Hepatocyte (in vitro differentiated cells): ENCODE data around the gene CDK6. TPM values are rescaled to one million over a fixed set of nuclear protein-coding genes. Genes with fewer than 3 reads are reported as not detected.

Experiments
- DNase-seq: peaks from one replicate; pipeline ENCODE4 v3.0.0-alpha.2; 2016; ENCODE audit warnings: low spot score
- H2AFZ ChIP-seq: fragments of 200-600 bp; sonication (generic); 2 replicates; pipeline ENCODE4 v1.6.0; 2016; ENCODE audit warnings: antibody characterized with exemption, mild to moderate bottlenecking
- H3K27ac ChIP-seq: fragments of 200-600 bp; sonication (generic); 2 replicates; pipeline ENCODE4 v1.5.1; 2016; ENCODE audit warnings: mild to moderate bottlenecking
- H3K27me3 ChIP-seq: fragments of 200-600 bp; sonication (generic); 2 replicates; pipeline ENCODE4 v1.6.1; 2016
- H3K36me3 ChIP-seq: fragments of 200-600 bp; sonication (generic); replicated peaks from 2 replicates; pipeline ENCODE4 v1.5.1; 2016; ENCODE audit warnings: low read depth; ENCODE audit not compliant: insufficient read depth
- H3K4me1 ChIP-seq: fragments of 200-600 bp; sonication (generic); 2 replicates; pipeline ENCODE4 v1.5.1; 2016; ENCODE audit warnings: mild to moderate bottlenecking, moderate library complexity; ENCODE audit not compliant: insufficient read depth
- H3K4me2 ChIP-seq: fragments of 200-600 bp; sonication (generic); 2 replicates; pipeline ENCODE4 v1.6.0; 2016
- H3K4me3 ChIP-seq: fragments of 200-600 bp; sonication (generic); 2 replicates; pipeline ENCODE4 v1.5.1; 2016; ENCODE audit warnings: mild to moderate bottlenecking
- H3K79me2 ChIP-seq: fragments of 200-600 bp; sonication (generic); 2 replicates; pipeline ENCODE4 v1.6.0; 2017; ENCODE audit warnings: mild to moderate bottlenecking
- H3K9me2 ChIP-seq: fragments of 200-600 bp; sonication (generic); replicated peaks from 2 replicates; pipeline ENCODE4 v1.6.0; 2017; ENCODE audit warnings: mild to moderate bottlenecking; ENCODE audit not compliant: insufficient read depth
- H3K9me3 ChIP-seq: fragments of 200-600 bp; sonication (generic); 2 replicates; pipeline ENCODE4 v1.5.1; 2016; ENCODE audit warnings: low read depth, mild to moderate bottlenecking
- H4K20me1 ChIP-seq: fragments of 200-600 bp; sonication (generic); 2 replicates; pipeline ENCODE4 v1.6.0; 2016; ENCODE audit warnings: mild to moderate bottlenecking; ENCODE audit not compliant: insufficient read depth, poor library complexity, severe bottlenecking
- EZH2 ChIP-seq: fragments of 200-600 bp; sonication (generic); IDR thresholded peaks from 2 replicates; pipeline ENCODE4 v1.6.1; 2016; ENCODE audit warnings: antibody characterized with exemption, mild to moderate bottlenecking, borderline replicate concordance
- EZH2phosphoT487 ChIP-seq: fragments of 200-600 bp; sonication (generic); IDR thresholded peaks from one replicate; pipeline ENCODE4 v1.6.1; 2018; ENCODE audit warnings: antibody characterized with exemption, mild to moderate bottlenecking, low read depth, moderate library complexity; ENCODE audit not compliant: unreplicated experiment, severe bottlenecking
- WGBS: methylation state at CpG from one replicate; pipeline ENCODE4 v1.1.6; 2016; ENCODE audit warnings: low lambda C conversion rate; ENCODE audit errors: missing lambda C conversion rate; 5-methylcytosine and 5-hydroxymethylcytosine counted together
- polyA plus RNA-seq: library from polyadenylated mRNA; unstranded; fragments of >200 nt; fragmentation: Nextera tagmentation; extraction: Ambion mirVana; gene quantifications from 2 replicates; pipeline ENCODE4 v1.2.1, GENCODE V29; 2016
- total RNA-seq: library from RNA; depleted of rRNA; stranded (reverse); fragments of >200 nt; gene quantifications from 2 replicates; pipeline ENCODE4 v1.2.3, GENCODE V29; 2014
- TF ChIP-seq, protein P1 (sequence below): fragments of 200-600 bp; sonication (generic); IDR thresholded peaks from 2 replicates; pipeline ENCODE4 v1.5.1; 2016; ENCODE audit warnings: antibody characterized with exemption, mild to moderate bottlenecking; ENCODE audit not compliant: poor library complexity

Gene CDK6
- total and polyA plus RNA-seq, 2 experiments from 2014 or later: 18.7 to 64.5 TPM

DNA sequence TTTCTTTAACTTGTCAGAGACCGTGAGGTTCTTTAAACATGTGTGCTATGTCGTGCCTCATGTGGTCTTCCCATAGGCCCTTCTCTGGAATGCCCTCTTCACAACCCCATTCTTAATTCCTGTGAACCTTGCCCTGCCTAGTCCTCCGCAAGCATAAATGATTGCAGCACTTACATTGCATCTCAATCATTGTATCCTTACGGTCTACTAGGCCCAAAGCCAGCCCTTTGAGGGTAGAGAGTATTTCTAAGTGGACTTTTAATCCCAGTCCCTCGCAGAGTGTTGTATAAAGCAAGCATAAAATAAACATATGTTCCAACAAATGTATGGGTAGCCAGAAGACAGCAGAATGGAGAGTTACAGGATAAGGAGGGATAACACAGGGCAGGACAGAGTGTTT is 154.0 kb downstream of the CDK6 start:
- Histone ChIP-seq H3K9me3 (no peaks in the 10 kb centered on the region), H2AFZ (no peak overlapping the region), H3K4me1 (peaks cover 29% of the 10 kb centered on the region), H3K27me3 (no peaks in the 10 kb centered on the region), H3K4me3 (no peak overlapping the region), H3K4me2 (no peak overlapping the region), H3K79me2 (peaks cover 34% of the 10 kb centered on the region), H3K27ac (peak overlapping the region; percentile 68), H3K36me3 (no peaks in the 10 kb centered on the region), H4K20me1 (no peaks in the 10 kb centered on the region), H3K9me2 (no peaks in the 10 kb centered on the region)
- WGBS: 53% methylated on average over 5 of the region's 5 CpGs
- no peak for TF ChIP-seq EZH2phosphoT487
- TF ChIP-seq, protein P1, sequence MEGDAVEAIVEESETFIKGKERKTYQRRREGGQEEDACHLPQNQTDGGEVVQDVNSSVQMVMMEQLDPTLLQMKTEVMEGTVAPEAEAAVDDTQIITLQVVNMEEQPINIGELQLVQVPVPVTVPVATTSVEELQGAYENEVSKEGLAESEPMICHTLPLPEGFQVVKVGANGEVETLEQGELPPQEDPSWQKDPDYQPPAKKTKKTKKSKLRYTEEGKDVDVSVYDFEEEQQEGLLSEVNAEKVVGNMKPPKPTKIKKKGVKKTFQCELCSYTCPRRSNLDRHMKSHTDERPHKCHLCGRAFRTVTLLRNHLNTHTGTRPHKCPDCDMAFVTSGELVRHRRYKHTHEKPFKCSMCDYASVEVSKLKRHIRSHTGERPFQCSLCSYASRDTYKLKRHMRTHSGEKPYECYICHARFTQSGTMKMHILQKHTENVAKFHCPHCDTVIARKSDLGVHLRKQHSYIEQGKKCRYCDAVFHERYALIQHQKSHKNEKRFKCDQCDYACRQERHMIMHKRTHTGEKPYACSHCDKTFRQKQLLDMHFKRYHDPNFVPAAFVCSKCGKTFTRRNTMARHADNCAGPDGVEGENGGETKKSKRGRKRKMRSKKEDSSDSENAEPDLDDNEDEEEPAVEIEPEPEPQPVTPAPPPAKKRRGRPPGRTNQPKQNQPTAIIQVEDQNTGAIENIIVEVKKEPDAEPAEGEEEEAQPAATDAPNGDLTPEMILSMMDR: no peak
- TF ChIP-seq EZH2: no peak
- no peak for DNase-seq

DNA sequence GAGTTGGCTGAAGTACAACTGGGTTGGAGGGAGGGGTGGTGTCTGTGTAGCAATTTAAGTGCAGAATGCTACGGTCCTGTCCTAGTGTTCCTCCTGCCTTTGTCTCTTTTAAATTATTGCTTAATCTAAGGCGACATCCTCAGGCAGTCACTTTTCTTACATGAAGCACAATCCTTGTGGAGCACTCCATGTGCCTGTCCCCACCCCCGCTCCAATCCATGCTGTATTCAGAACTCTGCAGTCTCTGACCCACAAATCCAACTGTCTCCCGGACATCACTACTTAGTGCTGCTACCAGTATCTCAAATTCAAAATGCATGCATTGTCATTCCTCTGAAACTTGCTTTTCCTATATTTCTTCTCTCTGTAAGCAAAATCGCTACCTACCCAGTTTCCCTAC is 154.7 kb downstream of the CDK6 start:
- DNase-seq: no peak
- Histone ChIP-seq H3K4me1 (peaks cover 29% of the 10 kb centered on the region), H3K36me3 (no peaks in the 10 kb centered on the region), H3K27ac (peak overlapping the region; percentile 68), H3K27me3 (no peaks in the 10 kb centered on the region), H3K9me2 (no peaks in the 10 kb centered on the region), H4K20me1 (no peaks in the 10 kb centered on the region), H3K9me3 (no peaks in the 10 kb centered on the region), H2AFZ (no peak overlapping the region), H3K79me2 (peaks cover 37% of the 10 kb centered on the region), H3K4me3 (no peak overlapping the region), H3K4me2 (no peak overlapping the region)
- TF ChIP-seq EZH2 (no peak), EZH2phosphoT487 (no peak)
- TF ChIP-seq, protein P1: no peak
- WGBS: 91% methylated on average over 5 of the region's 5 CpGs

DNA sequence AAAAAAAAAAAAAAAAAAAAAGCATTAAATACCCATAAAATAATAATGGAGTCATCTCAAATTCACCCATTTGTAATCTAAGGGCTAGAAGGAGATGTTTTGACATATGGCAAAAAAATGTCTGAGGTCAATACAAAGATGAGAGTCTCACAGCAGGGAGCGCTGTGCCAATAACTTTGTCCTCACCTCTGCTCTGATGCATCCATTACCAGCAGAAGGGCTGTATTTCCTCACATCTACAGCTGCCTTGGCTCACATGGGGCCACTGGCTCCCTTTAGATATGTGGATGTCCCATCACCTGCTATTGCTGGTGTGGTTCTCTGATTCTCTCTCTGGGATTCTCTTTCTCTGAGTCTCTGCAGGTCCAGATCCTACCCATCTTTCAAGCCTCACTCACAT is 155.9 kb downstream of the CDK6 start:
- Histone ChIP-seq H2AFZ (no peak overlapping the region), H3K4me2 (no peak overlapping the region), H3K79me2 (peaks cover 33% of the 10 kb centered on the region), H3K4me3 (no peak overlapping the region), H3K4me1 (peaks cover 29% of the 10 kb centered on the region), H3K27me3 (no peaks in the 10 kb centered on the region), H3K9me3 (no peaks in the 10 kb centered on the region), H4K20me1 (no peaks in the 10 kb centered on the region), H3K9me2 (no peaks in the 10 kb centered on the region), H3K36me3 (no peaks in the 10 kb centered on the region), H3K27ac (no peak overlapping the region)
- WGBS: 93% methylated on average over 1 of the region's 1 CpG
- DNase-seq: no peak
- TF ChIP-seq EZH2phosphoT487: no peak
- TF ChIP-seq EZH2: no peak
- TF ChIP-seq, protein P1: no peak
